ENCODE measurements around the gene WDR27.
A peak's percentile ranks its signal among the peaks of the same experiment; 100 is the strongest.

- TF ChIP-seq, protein P1, sequence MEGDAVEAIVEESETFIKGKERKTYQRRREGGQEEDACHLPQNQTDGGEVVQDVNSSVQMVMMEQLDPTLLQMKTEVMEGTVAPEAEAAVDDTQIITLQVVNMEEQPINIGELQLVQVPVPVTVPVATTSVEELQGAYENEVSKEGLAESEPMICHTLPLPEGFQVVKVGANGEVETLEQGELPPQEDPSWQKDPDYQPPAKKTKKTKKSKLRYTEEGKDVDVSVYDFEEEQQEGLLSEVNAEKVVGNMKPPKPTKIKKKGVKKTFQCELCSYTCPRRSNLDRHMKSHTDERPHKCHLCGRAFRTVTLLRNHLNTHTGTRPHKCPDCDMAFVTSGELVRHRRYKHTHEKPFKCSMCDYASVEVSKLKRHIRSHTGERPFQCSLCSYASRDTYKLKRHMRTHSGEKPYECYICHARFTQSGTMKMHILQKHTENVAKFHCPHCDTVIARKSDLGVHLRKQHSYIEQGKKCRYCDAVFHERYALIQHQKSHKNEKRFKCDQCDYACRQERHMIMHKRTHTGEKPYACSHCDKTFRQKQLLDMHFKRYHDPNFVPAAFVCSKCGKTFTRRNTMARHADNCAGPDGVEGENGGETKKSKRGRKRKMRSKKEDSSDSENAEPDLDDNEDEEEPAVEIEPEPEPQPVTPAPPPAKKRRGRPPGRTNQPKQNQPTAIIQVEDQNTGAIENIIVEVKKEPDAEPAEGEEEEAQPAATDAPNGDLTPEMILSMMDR (IDR thresholded peaks at IDR 0.05): peak; percentile 20 to 49 (median 49)
- TF ChIP-seq POLR2A (IDR thresholded peaks at IDR 0.05): no peak
- TF ChIP-seq EP300 (IDR thresholded peaks at IDR 0.05): no peak
Measured at GRCh38 chr6:169487579-169488436, 214.0 kb downstream of the WDR27 start.
